ENCODE data around the gene FMR1NB.

FMR1NB gene

GRCh38 chrX:148069759-148070503, 88.8 kb downstream of the FMR1NB start:
- in situ Hi-C loops (cut with MboI; ENCODE audit: low sequenced_read_pairs): no loop called here

GRCh38 chrX:148070504-148070877, 89.4 kb downstream of the FMR1NB start:
- in situ Hi-C loops (cut with MboI; ENCODE audit: low sequenced_read_pairs): no loop called here
